Skeletal muscle satellite cell (primary cell): ENCODE measurements around the gene EFNA3. TPM values are rescaled to one million over a fixed set of nuclear protein-coding genes. Genes with fewer than 3 reads are reported as not detected.
A peak's percentile ranks its signal among the peaks of the same experiment; 100 is the strongest.

Experiments
- H3K27me3 ChIP-seq: 2 replicates; pipeline ENCODE4 v1.7.0; 2013; ENCODE audit warnings: low read length; ENCODE audit not compliant: control insufficient read depth, insufficient read depth
- H3K36me3 ChIP-seq: 2 replicates; pipeline ENCODE4 v1.7.0; 2013; ENCODE audit warnings: mild to moderate bottlenecking, control low read depth, low read length; ENCODE audit not compliant: insufficient read depth
- H3K4me1 ChIP-seq: 2 replicates; pipeline ENCODE4 v1.7.0; 2013; ENCODE audit warnings: low read length; ENCODE audit not compliant: control insufficient read depth, insufficient read depth
- H3K4me2 ChIP-seq: 2 replicates; pipeline ENCODE4 v1.7.0; 2013; ENCODE audit warnings: mild to moderate bottlenecking, low read length
- H3K4me3 ChIP-seq: 2 replicates; pipeline ENCODE4 v1.7.0; 2013; ENCODE audit warnings: low read length
- H3K9ac ChIP-seq: 2 replicates; pipeline ENCODE4 v1.7.0; 2013; ENCODE audit warnings: mild to moderate bottlenecking, low read depth, low read length, moderate library complexity
- H3K9me3 ChIP-seq: replicated peaks from 2 replicates; pipeline ENCODE4 v1.7.0; 2013; ENCODE audit warnings: mild to moderate bottlenecking, control low read depth, low read length
- total RNA-seq: library from RNA; depleted of rRNA; stranded (reverse); fragments of >200 nt; gene quantifications from 2 replicates; pipeline ENCODE4 v1.2.3, GENCODE V29; 2012; rRNA removed

EFNA3 gene, protein sequence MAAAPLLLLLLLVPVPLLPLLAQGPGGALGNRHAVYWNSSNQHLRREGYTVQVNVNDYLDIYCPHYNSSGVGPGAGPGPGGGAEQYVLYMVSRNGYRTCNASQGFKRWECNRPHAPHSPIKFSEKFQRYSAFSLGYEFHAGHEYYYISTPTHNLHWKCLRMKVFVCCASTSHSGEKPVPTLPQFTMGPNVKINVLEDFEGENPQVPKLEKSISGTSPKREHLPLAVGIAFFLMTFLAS
- 2.3 and 4.2 TPM in 2 replicates for total RNA-seq

DNA sequence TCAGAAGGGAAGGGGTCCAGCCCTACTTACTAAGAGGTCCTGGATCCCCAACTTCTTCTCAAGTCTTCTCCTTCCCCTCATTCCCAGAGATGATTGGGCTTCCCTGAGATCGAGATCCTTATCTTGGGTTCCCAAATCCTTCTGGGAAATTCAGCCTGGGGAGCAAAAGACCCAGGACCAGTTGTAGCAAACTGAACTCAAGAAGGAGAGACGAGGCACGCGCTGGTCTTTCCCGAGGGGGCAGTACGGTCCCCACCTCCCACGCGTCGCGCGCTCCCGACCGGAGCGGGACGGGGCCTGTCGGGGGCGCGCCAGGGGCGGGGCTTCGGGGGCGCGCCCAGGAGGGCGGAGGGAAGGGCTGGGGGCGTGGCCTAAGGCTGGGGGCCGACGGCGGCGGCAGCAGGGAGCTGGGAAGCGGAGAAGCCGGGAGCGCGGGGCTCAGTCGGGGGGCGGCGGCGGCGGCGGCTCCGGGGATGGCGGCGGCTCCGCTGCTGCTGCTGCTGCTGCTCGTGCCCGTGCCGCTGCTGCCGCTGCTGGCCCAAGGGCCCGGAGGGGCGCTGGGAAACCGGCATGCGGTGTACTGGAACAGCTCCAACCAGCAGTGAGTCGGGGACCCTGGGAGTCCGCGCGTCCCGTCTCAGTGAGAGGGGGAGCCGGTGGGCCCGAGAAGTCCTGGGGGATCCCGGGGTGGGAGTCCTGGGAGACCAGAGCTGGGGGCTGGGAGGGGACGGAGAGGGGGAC lies at the start of gene EFNA3:
Gene EFNA3 (plus strand): TSS at position 369 of the 741 bp plus-strand sequence. CDS start 105 bp downstream, at position 474.
- no peaks in the 10 kb centered on the region for H3K36me3 ChIP-seq
- H3K27me3 ChIP-seq: peaks cover 47% of the 10 kb centered on the region
- peak within 1 kb of the TSS; percentile 52 for H3K4me3 ChIP-seq
- H3K9ac ChIP-seq: no peak within 1 kb of the TSS
- H3K9me3 ChIP-seq: no peaks in the 10 kb centered on the region
- peak within 1 kb of the TSS; percentile 72 for H3K4me2 ChIP-seq
- peaks cover 27% of the 10 kb centered on the region for H3K4me1 ChIP-seq

DNA sequence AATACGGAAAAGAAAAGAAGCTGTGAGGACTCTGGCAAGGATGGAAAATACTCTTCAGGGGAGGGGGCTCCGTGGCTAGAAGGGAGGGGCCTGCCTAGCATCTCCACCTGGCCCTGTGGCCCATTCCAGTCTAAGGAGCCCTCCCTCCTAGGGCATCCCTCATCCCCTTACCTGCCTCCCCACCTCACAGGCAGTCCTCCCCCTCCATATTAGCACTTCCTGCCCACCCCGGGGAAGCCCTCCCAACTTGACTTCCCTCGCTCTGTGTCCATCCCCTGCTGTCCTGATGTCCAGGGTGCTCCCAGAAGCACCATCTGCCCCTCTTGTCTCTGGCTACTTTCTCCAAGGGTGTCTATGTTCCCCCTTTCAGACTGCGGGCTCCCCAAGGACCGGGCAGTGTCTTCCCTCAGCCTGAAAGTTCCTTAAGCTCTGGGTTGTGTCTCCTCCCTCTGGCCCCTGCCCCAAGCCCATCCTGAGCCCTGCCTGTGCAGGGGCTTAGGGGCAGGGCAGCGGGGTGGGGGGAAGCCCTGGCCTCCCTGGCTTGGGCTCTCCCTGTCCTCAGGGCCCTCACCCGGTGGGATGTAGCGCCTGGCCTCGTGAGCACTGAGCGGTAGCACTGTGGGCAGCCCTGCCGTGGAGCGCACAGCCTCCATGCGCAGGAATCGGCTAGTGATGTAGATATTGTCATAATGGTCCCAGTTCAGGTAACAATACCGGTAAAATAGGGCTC lies 49.0 kb upstream of the EFNA3 start:
- Histone ChIP-seq H3K27me3 (peaks cover 15% of the 10 kb centered on the region), H3K36me3 (no peaks in the 10 kb centered on the region), H3K9ac (no peak overlapping the region), H3K4me3 (no peak overlapping the region), H3K4me2 (no peak overlapping the region), H3K9me3 (no peaks in the 10 kb centered on the region), H3K4me1 (no peaks in the 10 kb centered on the region)

DNA sequence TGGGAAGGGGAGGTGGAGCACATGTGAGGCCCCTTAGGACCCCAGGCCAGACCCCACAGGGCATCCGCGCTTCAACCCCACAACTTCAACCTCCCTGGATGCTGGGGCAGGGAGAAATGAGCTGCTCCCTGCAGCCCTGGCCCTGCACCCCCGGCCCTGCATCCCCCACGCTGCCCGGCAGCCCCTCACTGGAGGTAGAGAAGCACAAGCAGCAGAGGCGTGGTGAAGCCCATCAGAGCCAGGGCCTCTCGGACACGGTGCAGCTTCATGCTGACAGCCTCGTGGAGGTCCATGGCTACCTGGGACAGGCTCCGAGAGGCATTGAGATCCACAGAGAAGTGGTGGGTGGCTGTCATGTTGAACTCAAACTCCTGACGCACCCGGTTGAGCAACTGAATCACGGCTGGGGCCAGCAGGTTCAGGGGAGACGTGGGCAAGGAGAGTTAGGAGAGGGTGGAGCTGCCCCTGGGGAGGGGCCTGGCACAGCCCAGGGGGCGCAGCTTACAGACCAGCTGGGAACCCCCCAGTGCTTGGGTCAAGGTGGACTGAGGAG lies 48.3 kb upstream of the EFNA3 start:
- H3K36me3 ChIP-seq: no peaks in the 10 kb centered on the region
- no peak overlapping the region for H3K4me3 ChIP-seq
- H3K9me3 ChIP-seq: no peaks in the 10 kb centered on the region
- H3K9ac ChIP-seq: no peak overlapping the region
- H3K27me3 ChIP-seq: peaks cover 15% of the 10 kb centered on the region
- H3K4me1 ChIP-seq: no peaks in the 10 kb centered on the region
- H3K4me2 ChIP-seq: no peak overlapping the region

DNA sequence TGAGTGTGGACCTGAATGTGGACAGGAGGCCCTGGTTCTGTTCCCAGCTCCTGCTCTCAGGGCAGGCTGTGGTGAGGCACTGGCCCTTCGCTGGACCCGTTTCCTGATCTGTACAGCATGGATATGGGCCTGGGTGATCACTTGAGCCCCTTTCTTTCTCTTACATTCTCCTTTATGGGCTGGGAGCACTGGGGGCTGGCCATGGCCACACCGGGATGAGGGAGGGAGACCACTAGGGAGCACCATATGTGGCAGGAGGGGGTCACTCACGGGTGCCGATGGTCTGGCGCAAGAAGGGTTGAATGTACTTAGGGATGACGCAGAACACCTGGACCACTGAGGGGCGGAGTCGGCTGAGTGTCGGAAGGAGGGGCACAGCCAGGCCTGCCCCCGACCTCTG lies 47.7 kb upstream of the EFNA3 start:
- Histone ChIP-seq H3K4me1 (no peaks in the 10 kb centered on the region), H3K9me3 (no peaks in the 10 kb centered on the region), H3K9ac (no peak overlapping the region), H3K4me3 (no peak overlapping the region), H3K36me3 (no peaks in the 10 kb centered on the region), H3K4me2 (no peak overlapping the region), H3K27me3 (peaks cover 15% of the 10 kb centered on the region)

DNA sequence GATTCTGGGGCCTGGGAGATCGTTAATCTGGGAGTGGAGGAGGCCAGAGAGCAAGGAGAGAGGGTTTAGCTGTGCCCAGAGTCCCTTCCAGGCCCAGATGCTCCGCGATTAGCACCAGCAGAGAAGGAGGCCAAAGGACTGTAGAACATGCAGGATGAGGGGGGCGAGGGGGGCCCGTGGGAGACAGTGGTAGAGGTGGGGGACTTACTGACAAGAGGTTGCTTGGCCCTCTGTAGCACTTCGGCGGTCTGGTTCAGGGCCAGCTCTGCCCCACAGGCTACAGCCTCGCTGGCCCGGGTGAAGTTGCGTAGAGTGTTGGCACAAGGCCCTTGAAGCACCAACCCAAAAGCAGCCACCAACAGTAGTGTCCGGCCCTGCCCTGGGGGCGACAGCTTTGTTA lies 45.8 kb upstream of the EFNA3 start:
- Histone ChIP-seq H3K36me3 (no peaks in the 10 kb centered on the region), H3K4me2 (no peak overlapping the region), H3K9me3 (no peaks in the 10 kb centered on the region), H3K9ac (no peak overlapping the region), H3K4me3 (no peak overlapping the region), H3K4me1 (no peaks in the 10 kb centered on the region), H3K27me3 (peaks cover 17% of the 10 kb centered on the region)

DNA sequence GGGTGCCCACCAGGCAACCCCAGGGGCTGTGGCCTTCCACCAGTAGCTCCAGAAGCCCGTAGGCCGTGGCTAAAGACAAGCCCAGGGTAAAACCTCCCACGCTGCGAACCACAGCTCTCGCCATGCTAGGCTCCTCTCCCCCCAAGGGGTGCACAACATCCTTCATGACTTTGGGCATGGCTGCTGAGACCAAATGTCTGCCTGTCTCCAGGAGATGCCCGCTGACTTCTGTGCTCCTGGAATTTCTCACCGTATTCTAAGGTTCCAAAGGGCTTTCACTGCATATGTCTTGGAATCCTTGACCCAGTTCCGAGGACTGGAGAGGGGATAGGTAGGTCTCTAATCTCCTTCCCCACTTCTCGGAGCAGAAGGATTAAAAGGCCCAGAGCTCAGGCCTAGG lies 45.1 kb upstream of the EFNA3 start, which contains the start of the genes DCST1 and DCST2:
Gene DCST1 (plus strand): TSS at position 301 of the 400 bp plus-strand sequence. CDS start 213 bp downstream, outside the sequence.
Gene DCST2 (minus strand): TSS at position 258 of the 400 bp plus-strand sequence. CDS start 80 bp downstream, at position 178.
- Histone ChIP-seq H3K36me3 (no peaks in the 10 kb centered on the region), H3K9ac (no peak within 1 kb of the TSS), H3K4me1 (no peaks in the 10 kb centered on the region), H3K27me3 (peaks cover 17% of the 10 kb centered on the region), H3K4me3 (no peak within 1 kb of the TSS), H3K9me3 (no peaks in the 10 kb centered on the region), H3K4me2 (no peak within 1 kb of the TSS)

DNA sequence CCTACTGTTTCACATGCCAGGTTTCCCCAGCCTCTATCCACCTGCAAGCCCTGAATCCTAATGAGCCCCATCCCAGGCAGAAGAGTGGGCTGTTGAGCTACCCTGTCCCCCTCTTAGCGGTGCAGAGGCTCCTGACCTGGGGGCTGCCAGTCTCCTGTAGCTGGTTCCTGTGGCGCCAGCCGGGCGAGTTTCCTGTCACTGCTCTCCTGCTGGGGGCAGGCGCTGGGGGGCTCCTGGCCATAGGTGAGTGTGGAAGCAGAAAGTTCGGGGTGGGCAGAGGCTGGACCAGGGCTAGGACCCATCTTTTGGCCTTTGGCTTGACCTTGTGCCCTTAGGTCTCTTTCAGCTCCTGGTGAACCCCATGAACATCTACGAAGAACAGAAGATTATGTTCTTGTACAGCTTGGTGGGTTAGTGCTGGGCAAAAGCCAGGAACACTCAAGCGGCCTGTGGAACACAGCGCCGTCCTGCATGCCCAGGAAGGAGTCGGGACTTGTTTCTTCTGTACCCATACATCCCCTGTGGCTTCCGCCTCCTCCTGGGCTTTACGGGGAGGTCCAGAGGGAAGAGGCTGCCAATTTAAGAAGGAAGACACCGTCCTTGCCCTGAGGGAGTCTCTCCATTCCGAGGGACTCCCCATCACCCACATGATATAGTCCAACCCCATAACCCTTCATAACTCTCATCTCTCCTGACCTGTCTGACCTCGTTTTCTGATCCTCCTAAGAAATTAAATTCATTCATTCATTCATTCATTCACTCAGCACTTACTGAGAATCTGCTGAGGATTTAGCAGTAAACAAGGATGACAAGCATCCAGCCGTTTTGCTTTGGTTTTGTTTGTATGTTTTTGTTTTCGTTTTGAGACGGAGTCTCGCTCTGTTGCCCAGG lies 44.1 kb upstream of the EFNA3 start:
- Histone ChIP-seq H3K4me1 (peaks cover 5% of the 10 kb centered on the region), H3K9ac (no peak overlapping the region), H3K36me3 (no peaks in the 10 kb centered on the region), H3K4me2 (no peak overlapping the region), H3K4me3 (no peak overlapping the region), H3K9me3 (no peaks in the 10 kb centered on the region), H3K27me3 (peaks cover 20% of the 10 kb centered on the region)

DNA sequence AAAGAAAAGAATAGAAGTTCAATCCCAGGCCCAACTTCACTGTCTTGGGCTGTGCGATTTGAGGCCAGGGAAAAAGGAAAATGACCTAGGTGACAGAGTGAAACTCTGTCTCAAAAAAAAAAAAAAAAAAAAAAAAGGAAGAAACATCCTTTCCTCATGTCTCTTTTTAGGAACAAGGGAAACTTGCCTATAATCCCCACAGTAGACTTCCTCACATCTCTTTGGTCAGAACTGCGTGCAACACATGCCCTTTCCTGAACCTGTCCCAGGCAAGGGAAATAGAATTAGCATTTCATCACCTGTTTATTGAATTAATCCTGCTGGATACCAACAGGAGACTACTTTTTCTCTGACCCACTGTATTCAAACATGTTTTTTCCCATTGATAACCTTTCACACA lies 42.7 kb upstream of the EFNA3 start:
- Histone ChIP-seq H3K36me3 (no peaks in the 10 kb centered on the region), H3K9ac (no peak overlapping the region), H3K9me3 (no peaks in the 10 kb centered on the region), H3K4me1 (peaks cover 5% of the 10 kb centered on the region), H3K4me3 (no peak overlapping the region), H3K4me2 (no peak overlapping the region), H3K27me3 (peaks cover 17% of the 10 kb centered on the region)

DNA sequence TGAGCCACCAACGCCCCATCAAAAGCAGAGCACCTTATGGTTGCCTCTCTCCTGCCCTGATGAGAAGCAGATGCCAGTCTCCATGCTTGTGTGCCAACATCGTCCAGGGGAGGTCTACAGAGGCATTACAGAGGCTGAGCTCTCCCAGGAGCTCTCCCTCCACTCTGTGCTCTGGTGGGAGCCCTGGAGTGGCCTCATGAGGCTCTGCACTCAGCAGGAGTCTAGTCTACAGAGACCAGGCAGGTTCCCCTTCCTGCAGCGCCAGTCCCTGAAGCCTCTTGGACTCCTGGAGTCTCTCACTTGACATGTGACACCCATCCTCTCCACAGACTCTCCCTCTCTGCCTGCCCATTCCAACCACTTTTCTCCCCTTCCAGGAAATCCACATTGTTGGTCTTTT lies 41.6 kb upstream of the EFNA3 start:
- no peaks in the 10 kb centered on the region for H3K36me3 ChIP-seq
- no peak overlapping the region for H3K4me2 ChIP-seq
- peaks cover 5% of the 10 kb centered on the region for H3K4me1 ChIP-seq
- H3K4me3 ChIP-seq: no peak overlapping the region
- no peaks in the 10 kb centered on the region for H3K9me3 ChIP-seq
- H3K27me3 ChIP-seq: peaks cover 13% of the 10 kb centered on the region
- no peak overlapping the region for H3K9ac ChIP-seq

DNA sequence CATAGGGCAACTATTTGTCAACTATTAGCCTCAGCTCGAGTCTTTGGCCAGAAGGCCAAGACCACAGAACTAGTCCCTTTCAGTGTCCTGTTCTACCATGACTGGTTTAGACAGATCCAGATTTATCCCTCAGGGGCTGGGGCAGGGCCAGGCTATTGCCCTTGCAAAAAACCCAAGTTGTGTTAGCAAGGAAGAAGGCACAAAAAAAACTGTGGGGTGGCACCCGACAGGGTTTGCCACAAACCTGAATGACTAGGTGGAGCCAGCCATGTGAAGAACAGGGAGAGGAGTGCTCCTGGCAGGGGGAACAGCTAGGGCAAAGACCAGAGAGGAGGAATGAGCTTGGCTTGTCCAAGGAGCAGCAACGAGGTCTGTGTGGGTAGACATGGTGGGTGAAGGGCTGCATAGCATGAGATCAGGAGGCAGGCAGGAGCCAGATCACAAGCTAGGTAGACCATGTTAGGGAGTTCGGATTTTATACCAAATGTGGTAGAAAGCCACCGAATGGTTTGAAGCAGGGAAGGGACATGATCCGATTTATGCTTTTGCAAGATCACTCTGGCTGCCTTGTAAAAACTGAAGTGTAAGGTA lies 40.7 kb upstream of the EFNA3 start:
- H3K9me3 ChIP-seq: no peaks in the 10 kb centered on the region
- peaks cover 5% of the 10 kb centered on the region for H3K4me1 ChIP-seq
- no peaks in the 10 kb centered on the region for H3K36me3 ChIP-seq
- no peak overlapping the region for H3K4me2 ChIP-seq
- H3K9ac ChIP-seq: no peak overlapping the region
- H3K27me3 ChIP-seq: peaks cover 13% of the 10 kb centered on the region
- no peak overlapping the region for H3K4me3 ChIP-seq
